ENCODE data around the gene ABLIM2.

DNA sequence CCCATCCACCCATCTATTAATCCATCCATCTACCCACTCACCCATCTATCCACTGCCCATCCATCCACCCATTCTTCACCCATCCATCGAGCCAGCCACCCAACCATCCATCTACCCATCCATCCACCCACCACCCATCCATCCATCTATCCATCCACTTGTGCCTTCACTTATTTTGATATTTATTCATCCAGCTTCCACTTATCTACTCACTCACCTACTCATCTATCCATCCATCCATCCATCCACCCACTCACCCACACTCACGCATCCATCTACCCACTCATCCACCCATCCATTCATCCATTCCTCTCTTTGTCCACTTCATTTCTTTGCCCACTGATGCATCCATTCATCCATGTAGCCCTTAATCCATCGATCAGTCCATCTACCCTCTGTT is 146.1 kb downstream of the ABLIM2 start:
- TF ChIP-seq ZNF274 (IDR thresholded peaks at IDR 0.05; ENCODE audit: borderline replicate concordance, extremely low read depth, low read length) (no peak), RFX5 (IDR thresholded peaks at IDR 0.05; ENCODE audit: borderline replicate concordance, low read depth, low read length) (no peak), POLR2AphosphoS5 (IDR thresholded peaks at IDR 0.05; ENCODE audit: low read depth, low read length) (no peak)
- TF ChIP-seq, protein P1, sequence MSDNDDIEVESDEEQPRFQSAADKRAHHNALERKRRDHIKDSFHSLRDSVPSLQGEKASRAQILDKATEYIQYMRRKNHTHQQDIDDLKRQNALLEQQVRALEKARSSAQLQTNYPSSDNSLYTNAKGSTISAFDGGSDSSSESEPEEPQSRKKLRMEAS (IDR thresholded peaks at IDR 0.05) = no peak
- TF ChIP-seq, protein P2, sequence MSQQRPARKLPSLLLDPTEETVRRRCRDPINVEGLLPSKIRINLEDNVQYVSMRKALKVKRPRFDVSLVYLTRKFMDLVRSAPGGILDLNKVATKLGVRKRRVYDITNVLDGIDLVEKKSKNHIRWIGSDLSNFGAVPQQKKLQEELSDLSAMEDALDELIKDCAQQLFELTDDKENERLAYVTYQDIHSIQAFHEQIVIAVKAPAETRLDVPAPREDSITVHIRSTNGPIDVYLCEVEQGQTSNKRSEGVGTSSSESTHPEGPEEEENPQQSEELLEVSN (IDR thresholded peaks at IDR 0.05) = no peak
- TF ChIP-seq, protein P3, sequence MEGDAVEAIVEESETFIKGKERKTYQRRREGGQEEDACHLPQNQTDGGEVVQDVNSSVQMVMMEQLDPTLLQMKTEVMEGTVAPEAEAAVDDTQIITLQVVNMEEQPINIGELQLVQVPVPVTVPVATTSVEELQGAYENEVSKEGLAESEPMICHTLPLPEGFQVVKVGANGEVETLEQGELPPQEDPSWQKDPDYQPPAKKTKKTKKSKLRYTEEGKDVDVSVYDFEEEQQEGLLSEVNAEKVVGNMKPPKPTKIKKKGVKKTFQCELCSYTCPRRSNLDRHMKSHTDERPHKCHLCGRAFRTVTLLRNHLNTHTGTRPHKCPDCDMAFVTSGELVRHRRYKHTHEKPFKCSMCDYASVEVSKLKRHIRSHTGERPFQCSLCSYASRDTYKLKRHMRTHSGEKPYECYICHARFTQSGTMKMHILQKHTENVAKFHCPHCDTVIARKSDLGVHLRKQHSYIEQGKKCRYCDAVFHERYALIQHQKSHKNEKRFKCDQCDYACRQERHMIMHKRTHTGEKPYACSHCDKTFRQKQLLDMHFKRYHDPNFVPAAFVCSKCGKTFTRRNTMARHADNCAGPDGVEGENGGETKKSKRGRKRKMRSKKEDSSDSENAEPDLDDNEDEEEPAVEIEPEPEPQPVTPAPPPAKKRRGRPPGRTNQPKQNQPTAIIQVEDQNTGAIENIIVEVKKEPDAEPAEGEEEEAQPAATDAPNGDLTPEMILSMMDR (IDR thresholded peaks at IDR 0.05; ENCODE audit: control extremely low read depth in 1 of 3, insufficient read depth in 1 of 3, low read depth in 1 of 3, low read length in 3 of 3) = no peak

Data from H1 (cell line).